GM18909 (cell line): Measurements from ENCODE around the gene ZNF747.
A peak's percentile ranks its signal among the peaks of the same experiment; 100 is the strongest.
"Not testable (repeated sequence)": the region's sequence is repeated elsewhere in the genome, so short reads cannot be mapped to it uniquely, and the experiment has no call there.

Source experiments
- ATAC-seq: cut with Tn5 transposase; IDR thresholded peaks from one replicate; pipeline ENCODE4 v1.9.1; 2021; ENCODE audit warnings: mild to moderate bottlenecking; ENCODE audit not compliant: unreplicated experiment, poor library complexity

ZNF747 gene

GRCh38 chr16:30557957-30558788 is 23.5 kb upstream of the ZNF747 start, which contains the start of gene ZNF764:
Gene ZNF764 (minus strand): TSS chr16:30558374. CDS start chr16:30558182, 192 bp downstream.
- peak; percentile 86 for ATAC-seq

GRCh38 chr16:30557707-30557956 is 23.0 kb upstream of the ZNF747 start:
- ATAC-seq, result peak; percentile 12

GRCh38 chr16:30556125-30556473 is 21.4 kb upstream of the ZNF747 start:
- no peak for ATAC-seq

GRCh38 chr16:30555315-30556124 is 20.9 kb upstream of the ZNF747 start:
- no peak for ATAC-seq

- ATAC-seq, result no peak
Observed at GRCh38 chr16:30554557-30555314, 20.1 kb upstream of the ZNF747 start.

GRCh38 chr16:30553393-30553899 is 18.8 kb upstream of the ZNF747 start:
- ATAC-seq, result no peak

GRCh38 chr16:30552956-30553355 is 18.3 kb upstream of the ZNF747 start:
- no peak for ATAC-seq

- ATAC-seq, result no peak
Observed at GRCh38 chr16:30551781-30552180, 17.1 kb upstream of the ZNF747 start.

GRCh38 chr16:30548416-30549253 is 14.0 kb upstream of the ZNF747 start:
- no peak for ATAC-seq

- no peak for ATAC-seq
Observed at GRCh38 chr16:30546115-30546514, 11.5 kb upstream of the ZNF747 start.

GRCh38 chr16:30543067-30543466 is 8.4 kb upstream of the ZNF747 start:
- ATAC-seq, result no peak

- ATAC-seq, result no peak
Observed at GRCh38 chr16:30541502-30542329, 7.1 kb upstream of the ZNF747 start.

GRCh38 chr16:30540916-30541464 is 6.3 kb upstream of the ZNF747 start:
- ATAC-seq, result not testable (repeated sequence)

GRCh38 chr16:30539986-30540526 is 5.4 kb upstream of the ZNF747 start:
- not testable (repeated sequence) for ATAC-seq

- no peak for ATAC-seq
Observed at GRCh38 chr16:30539000-30539964, 4.6 kb upstream of the ZNF747 start.

GRCh38 chr16:30536391-30537024 is 1.9 kb upstream of the ZNF747 start:
- not testable (repeated sequence) for ATAC-seq

GRCh38 chr16:30535777-30536190 is 1.1 kb upstream of the ZNF747 start:
- ATAC-seq, result peak; percentile 50
